ENCODE measurements around the gene GC. TPM values are rescaled to one million over a fixed set of nuclear protein-coding genes. Genes with fewer than 3 reads are reported as not detected.

Gene GC
- total RNA-seq, 2 experiments from 2014 or later = not detected

DNA sequence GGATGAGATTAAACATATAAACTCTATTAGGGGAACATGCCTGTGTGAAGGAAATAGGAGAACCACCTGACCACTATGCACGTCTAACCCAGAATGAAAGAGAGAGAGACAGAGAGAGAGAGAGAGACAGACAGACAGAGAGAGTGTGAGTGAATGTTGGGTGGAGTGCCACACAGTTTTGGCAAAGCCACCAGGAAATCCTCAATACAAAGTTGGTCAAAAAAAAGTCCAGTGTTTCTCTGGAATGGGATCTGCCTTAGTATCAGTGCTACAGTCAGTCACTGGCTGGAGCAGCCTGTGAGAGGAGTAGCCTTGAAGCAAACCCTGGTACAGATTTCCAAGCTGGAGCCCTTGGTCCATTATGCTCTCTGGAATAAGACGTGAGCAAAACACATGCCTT, 91.7 kb downstream of the GC start:
- Histone ChIP-seq H3K4me3 (ENCODE audit: low read depth, low read length, poor library complexity, severe bottlenecking) (no peak overlapping the region), H2AFZ (ENCODE audit: low read length) (no peak overlapping the region), H3K9me2 (ENCODE audit: insufficient read depth, low read length) (no peaks in the 10 kb centered on the region), H3K4me2 (ENCODE audit: low read length) (no peak overlapping the region), H3K27ac (ENCODE audit: low read depth, low read length, poor library complexity, severe bottlenecking) (no peak overlapping the region), H3K79me2 (ENCODE audit: insufficient read depth, low read depth, low read length) (no peaks in the 10 kb centered on the region), H3K36me3 (ENCODE audit: insufficient read depth, low read length) (no peaks in the 10 kb centered on the region), H3K9me3 (ENCODE audit: low read length) (no peaks in the 10 kb centered on the region), H4K20me1 (ENCODE audit: insufficient read depth, low read length) (no peaks in the 10 kb centered on the region), H3K4me1 (ENCODE audit: insufficient read depth, low read length, poor library complexity, severe bottlenecking) (no peaks in the 10 kb centered on the region)
- CTCF ChIA-PET (ENCODE audit: unreplicated experiment) = no interaction called here
- no peak for DNase-seq (ENCODE audit: low spot score)
- POLR2A ChIA-PET = no interaction called here
- intact Hi-C loops (cut with micrococcal nuclease; ENCODE audit: unreplicated experiment) = no loop called here
- TF ChIP-seq EZH2phosphoT487 (IDR thresholded peaks at IDR 0.05; ENCODE audit: borderline replicate concordance, low read depth, low read length) = no peak
- TF ChIP-seq CTCF (conservative IDR thresholded peaks at IDR 0.05; ENCODE audit: low read length) = no peak
- BruUV-seq (replicated peaks) = no TSS peak

Small RNAs within 50 kb of the gene (small RNA-seq; reads per million reads assigned to genes)
- gene RNA5SP163 = not detected

Other genes with a start within 250 kb of the GC start
- not detected in 2 replicates for gene NPFFR2, start 247.9 kb upstream of the GC start, total RNA-seq (2014; rRNA removed; shearing (Covaris generic))
- not detected in 2 replicates for gene NPFFR2, start 247.9 kb upstream of the GC start, total RNA-seq (2022)